ENCODE measurements around the gene DUS4L. TPM values are rescaled to one million over a fixed set of nuclear protein-coding genes. Genes with fewer than 3 reads are reported as not detected.
"Not testable (repeated sequence)": the region's sequence is repeated elsewhere in the genome, so short reads cannot be mapped to it uniquely, and the experiment has no call there.

The DUS4L gene
- total RNA-seq, 6 experiments from 2014 or later, result 4.9 to 8.0 (median 6.3) TPM

GRCh38 chr7:107534139-107534538 lies 29.6 kb upstream of the DUS4L start:
- H3K9me3 Mint-ChIP-seq, result peaks cover 10% of the 10 kb centered on the region; the same call in 1 of the 2 replicates
- no peak for DNase-seq
- 0 out of 2 replicates have a peak, but pooled peaks cover under 1% of the 10 kb centered on the region for H3K4me1 Mint-ChIP-seq (ENCODE audit: low read depth)
- no peaks in the 10 kb centered on the region for H3K27me3 Mint-ChIP-seq (ENCODE audit: insufficient read depth)
- peaks cover 44% of the 10 kb centered on the region for H3K36me3 Mint-ChIP-seq (ENCODE audit: low read depth)
- no peak overlapping the region for H3K4me3 Mint-ChIP-seq
- TF ChIP-seq CTCF (IDR thresholded peaks at IDR 0.05), result no peak
- no peak overlapping the region for H3K27ac Mint-ChIP-seq

GRCh38 chr7:107537228-107537627 lies 26.5 kb upstream of the DUS4L start:
- Mint-ChIP-seq H3K9me3 (peaks cover 10% of the 10 kb centered on the region; the same call in 1 of the 2 replicates), H3K36me3 (ENCODE audit: low read depth) (peaks cover 46% of the 10 kb centered on the region)
- not testable (repeated sequence) for H3K4me3 Mint-ChIP-seq

GRCh38 chr7:107538001-107538400 lies 25.8 kb upstream of the DUS4L start:
- Mint-ChIP-seq H3K27me3 (ENCODE audit: insufficient read depth) (no peaks in the 10 kb centered on the region; the same call in 1 of the 2 replicates), H3K27ac (no peak overlapping the region), H3K4me1 (ENCODE audit: low read depth) (no peaks in the 10 kb centered on the region), H3K9me3 (peaks cover 10% of the 10 kb centered on the region; the same call in 1 of the 2 replicates), H3K36me3 (ENCODE audit: low read depth) (peaks cover 46% of the 10 kb centered on the region), H3K4me3 (no peak overlapping the region)
- no peak for TF ChIP-seq CTCF (IDR thresholded peaks at IDR 0.05)
- DNase-seq, result no peak

More at GRCh38 chr7:107537228-107537627, 26.5 kb upstream of the DUS4L start:
- not testable (repeated sequence) for H3K27ac Mint-ChIP-seq; H3K4me1 Mint-ChIP-seq (ENCODE audit: low read depth); H3K27me3 Mint-ChIP-seq (ENCODE audit: insufficient read depth); DNase-seq

- H3K36me3 Mint-ChIP-seq (ENCODE audit: low read depth), result peaks cover 43% of the 10 kb centered on the region
- H3K27me3 Mint-ChIP-seq (ENCODE audit: insufficient read depth), result no peaks in the 10 kb centered on the region; the same call in 1 of the 2 replicates
- H3K4me3 Mint-ChIP-seq, result no peak overlapping the region
- TF ChIP-seq CTCF (IDR thresholded peaks at IDR 0.05), result no peak
- peaks cover 23% of the 10 kb centered on the region for H3K9me3 Mint-ChIP-seq
- H3K4me1 Mint-ChIP-seq (ENCODE audit: low read depth), result no peaks in the 10 kb centered on the region
- DNase-seq, result no peak
- no peak overlapping the region; the same call in 1 of the 2 replicates for H3K27ac Mint-ChIP-seq
These were observed 20.3 kb upstream of the DUS4L start for GRCh38 chr7:107543338-107543993.

GRCh38 chr7:107544848-107545591 lies 18.8 kb upstream of the DUS4L start:
- Mint-ChIP-seq H3K27me3 (ENCODE audit: insufficient read depth) (no peaks in the 10 kb centered on the region; the same call in 1 of the 2 replicates), H3K9me3 (peaks cover 23% of the 10 kb centered on the region), H3K36me3 (ENCODE audit: low read depth) (peaks cover 46% of the 10 kb centered on the region), H3K4me3 (no peak overlapping the region), H3K4me1 (ENCODE audit: low read depth) (no peaks in the 10 kb centered on the region), H3K27ac (no peak overlapping the region)
- no peak for TF ChIP-seq CTCF (IDR thresholded peaks at IDR 0.05)
- DNase-seq, result no peak

- Mint-ChIP-seq H3K27me3 (ENCODE audit: insufficient read depth) (no peaks in the 10 kb centered on the region), H3K36me3 (ENCODE audit: low read depth) (peaks cover 41% of the 10 kb centered on the region), H3K9me3 (no peaks in the 10 kb centered on the region), H3K4me1 (ENCODE audit: low read depth) (peaks cover 14% of the 10 kb centered on the region), H3K27ac (no peak overlapping the region), H3K4me3 (no peak overlapping the region)
- DNase-seq, result no peak
- TF ChIP-seq CTCF (IDR thresholded peaks at IDR 0.05), result no peak
These were observed 11.8 kb upstream of the DUS4L start for GRCh38 chr7:107551936-107552335.

Data from HFFc6 (cell line).